ENCODE measurements around the gene PITX1. TPM values are rescaled to one million over a fixed set of nuclear protein-coding genes. Genes with fewer than 3 reads are reported as not detected.
"Not testable (repeated sequence)": the region's sequence is repeated elsewhere in the genome, so short reads cannot be mapped to it uniquely, and the experiment has no call there.

PITX1 gene
- 4.6 TPM for polyA plus RNA-seq (ENCODE audit: insufficient read length)

DNA sequence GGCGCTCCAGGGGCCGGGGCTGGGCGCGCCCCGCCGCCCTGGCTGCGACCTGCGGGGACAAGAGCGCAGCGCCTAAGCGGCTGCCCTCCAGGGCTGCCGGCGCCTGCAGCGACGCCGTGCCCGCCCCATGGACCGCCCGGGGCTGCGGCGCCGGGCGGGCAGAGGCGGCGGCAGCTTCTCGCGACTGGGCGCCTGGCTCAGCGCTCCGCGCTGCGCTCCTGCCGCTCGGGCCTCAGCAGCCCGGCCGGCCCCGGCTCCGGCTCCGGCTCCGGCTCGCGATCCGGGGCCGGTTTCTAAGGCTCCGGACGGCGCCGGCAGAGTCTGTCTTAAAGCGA, at the start of gene PITX1:
TSS of gene PITX1 (minus strand) at position 328 of the 335 bp plus-strand sequence. CDS start 347 bp downstream, outside the sequence.
- DNase-seq = no peak

DNA sequence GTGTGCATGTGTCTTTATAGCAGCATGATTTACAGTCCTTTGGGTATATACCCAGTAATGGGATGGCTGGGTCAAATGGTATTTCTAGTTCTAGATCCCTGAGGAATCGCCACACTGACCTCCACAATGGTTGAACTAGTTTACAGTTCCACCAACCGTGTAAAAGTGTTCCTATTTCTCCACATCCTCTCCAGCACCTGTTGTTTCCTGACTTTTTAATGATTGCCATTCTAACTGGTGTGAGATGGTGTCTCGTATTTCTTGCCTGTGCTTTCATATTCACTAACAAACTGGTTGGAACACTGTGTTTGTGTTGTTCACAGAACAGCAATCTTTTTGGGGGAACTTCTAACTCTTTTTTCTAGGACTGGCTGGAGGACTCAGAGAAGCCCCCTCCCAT, 49.3 kb upstream of the PITX1 start:
- not testable (repeated sequence) for DNase-seq

GRCh38 chr5:135081240-135081639, 47.2 kb upstream of the PITX1 start:
- no peak for DNase-seq

GRCh38 chr5:135079760-135080159, 45.7 kb upstream of the PITX1 start:
- no peak for DNase-seq

DNA sequence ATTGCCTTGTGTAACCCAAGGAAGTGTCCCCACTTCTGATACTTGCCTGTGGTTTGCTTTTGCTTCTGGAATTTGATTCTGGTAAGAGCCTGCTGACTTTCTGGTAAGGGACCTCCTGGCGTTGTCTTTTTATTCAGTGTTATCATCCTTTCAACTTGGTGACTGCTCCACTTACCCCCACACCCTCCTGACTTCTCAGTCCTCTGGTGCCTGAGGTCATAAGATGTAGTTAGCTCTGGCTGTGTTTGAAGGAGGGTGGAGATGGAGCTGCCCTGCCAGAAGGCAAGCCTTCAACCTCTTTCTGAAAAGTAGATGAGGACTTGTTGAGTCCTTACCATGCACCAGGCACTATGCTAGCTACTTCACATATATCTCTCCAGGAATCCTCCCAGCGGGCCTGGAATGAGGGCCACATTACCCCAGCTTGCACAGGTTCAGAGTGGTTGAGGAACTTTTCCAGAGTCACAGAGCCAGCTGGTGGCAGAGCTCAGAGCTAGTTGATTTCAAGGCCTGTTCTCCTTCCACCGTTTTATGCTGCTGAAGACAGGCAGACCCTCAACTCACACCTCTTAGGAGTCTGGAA, 45.2 kb upstream of the PITX1 start:
- DNase-seq = no peak

- DNase-seq = no peak
Observed at GRCh38 chr5:135076801-135077200, 42.8 kb upstream of the PITX1 start.

DNA sequence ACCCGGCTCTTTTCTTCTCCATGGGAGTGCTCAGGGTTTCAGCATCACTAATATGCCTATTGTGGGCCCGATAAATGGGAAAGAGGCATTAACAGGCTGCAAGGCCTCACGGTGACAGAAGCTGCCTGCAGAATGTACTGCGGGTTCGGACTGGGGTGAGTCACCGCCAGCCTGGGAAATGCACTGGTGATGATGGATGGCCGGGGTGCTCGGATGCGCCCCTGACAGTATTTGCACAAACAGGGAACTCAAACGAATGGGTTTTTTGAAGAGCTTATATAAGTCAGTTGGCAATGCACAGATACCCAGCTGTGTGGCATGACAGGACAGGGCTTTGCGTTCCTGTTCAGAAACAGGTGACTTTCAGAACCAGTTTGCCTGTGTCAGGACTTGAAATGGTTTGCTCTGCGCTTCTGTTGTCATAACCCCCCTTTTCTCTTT, 42.0 kb upstream of the PITX1 start:
- DNase-seq = no peak

DNA sequence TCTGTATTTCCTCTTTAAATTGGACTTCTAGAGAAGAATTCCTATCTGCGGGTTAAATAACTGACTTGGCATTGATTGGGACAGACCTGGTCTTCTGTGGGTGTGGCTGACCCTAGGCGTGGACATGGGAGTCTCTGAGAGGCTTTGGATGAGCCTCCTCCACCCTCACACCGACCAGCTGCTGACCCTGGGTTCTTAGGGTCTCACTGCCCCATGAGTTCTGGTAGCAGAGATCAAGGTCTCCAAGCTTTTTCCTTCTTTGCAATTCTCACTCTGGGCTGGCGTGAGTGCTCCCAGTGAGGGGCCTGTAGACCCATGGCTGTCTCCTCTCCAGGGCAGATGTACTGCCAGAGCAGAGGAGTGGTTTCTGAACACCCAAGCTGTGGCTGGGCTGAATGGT, 41.6 kb upstream of the PITX1 start:
- no peak for DNase-seq

GRCh38 chr5:135073761-135074345, 39.8 kb upstream of the PITX1 start:
- no peak for DNase-seq

- no peak for DNase-seq
Observed at GRCh38 chr5:135072387-135073281, 38.6 kb upstream of the PITX1 start.

DNA sequence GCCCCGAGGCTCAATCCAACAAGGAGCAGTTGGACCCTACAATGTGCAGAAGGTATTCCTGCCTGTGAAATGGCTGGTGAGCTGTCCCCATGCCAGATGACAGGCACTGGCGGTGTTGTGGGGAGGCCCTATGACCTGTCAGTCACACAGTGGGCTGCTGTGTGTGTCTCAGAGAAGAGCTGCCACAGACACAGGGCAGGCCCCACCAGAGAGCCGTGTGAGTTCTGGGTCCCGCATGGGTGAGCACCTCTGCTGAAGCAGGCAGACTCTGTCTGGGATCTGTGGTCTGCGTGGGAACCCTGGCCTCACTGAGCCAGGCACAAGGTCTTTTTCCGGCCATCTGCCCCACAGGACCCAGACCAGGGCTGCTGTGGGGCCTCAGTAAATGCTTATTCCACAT, 37.3 kb upstream of the PITX1 start:
- no peak for DNase-seq

GRCh38 chr5:135069895-135070657, 36.0 kb upstream of the PITX1 start:
- no peak for DNase-seq

- no peak for DNase-seq
Observed at GRCh38 chr5:135069016-135069770, 35.2 kb upstream of the PITX1 start.

DNA sequence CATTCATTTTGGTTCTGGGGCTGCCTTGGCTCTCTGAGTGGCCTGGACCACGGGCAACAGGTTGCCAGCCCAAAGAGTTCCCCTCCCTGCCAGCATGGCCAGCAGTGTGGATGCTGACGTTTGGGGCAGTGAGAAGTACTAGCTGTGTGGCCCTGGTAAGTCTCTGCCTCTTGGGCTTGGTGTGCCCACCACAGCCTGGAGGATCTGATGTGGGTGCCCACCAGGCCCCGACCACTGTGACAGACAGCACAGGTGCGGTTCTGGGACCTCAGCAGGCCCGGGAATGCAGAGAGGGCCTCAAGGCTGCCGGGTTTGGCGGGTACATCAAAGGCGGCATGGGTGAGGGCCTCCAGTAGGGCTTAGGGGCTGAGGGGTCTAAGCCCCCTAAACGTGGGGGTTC, 33.6 kb upstream of the PITX1 start:
- DNase-seq = no peak

- no peak for DNase-seq
Observed at GRCh38 chr5:135066781-135067180, 32.8 kb upstream of the PITX1 start.

- DNase-seq = no peak
Observed at GRCh38 chr5:135065306-135066265, 31.6 kb upstream of the PITX1 start.

GRCh38 chr5:135064235-135064570, 30.2 kb upstream of the PITX1 start:
- no peak for DNase-seq

- DNase-seq = no peak
Observed at GRCh38 chr5:135063511-135064234, 29.6 kb upstream of the PITX1 start.

- DNase-seq = no peak
Observed at GRCh38 chr5:135063056-135063445, 29.0 kb upstream of the PITX1 start.

Measured in hindlimb muscle (tissue), 1 donor.